Fibroblast of villous mesenchyme (primary cell): ENCODE measurements around the gene ABCA4. TPM values are rescaled to one million over a fixed set of nuclear protein-coding genes. Genes with fewer than 3 reads are reported as not detected.

Experiments
- DNase-seq: peaks from one replicate; pipeline ENCODE4 v3.0.0-alpha.2; 2010; ENCODE audit warnings: low read depth
- H3K4me3 ChIP-seq: 2 replicates; pipeline ENCODE4 v1.5.1; 2011; ENCODE audit warnings: low read depth, mild to moderate bottlenecking, low read length
- CTCF ChIP-seq: IDR thresholded peaks from 2 replicates; pipeline ENCODE4 v1.5.1; 2012; ENCODE audit warnings: low read depth, mild to moderate bottlenecking, low read length; ENCODE audit not compliant: insufficient read depth
- total RNA-seq: library from RNA; depleted of rRNA; stranded (reverse); fragments of >200 nt; gene quantifications from 2 replicates; pipeline ENCODE4 v1.2.3, GENCODE V29; 2012

ABCA4 gene
- total RNA-seq, 1 donor: 0.43 TPM

DNA sequence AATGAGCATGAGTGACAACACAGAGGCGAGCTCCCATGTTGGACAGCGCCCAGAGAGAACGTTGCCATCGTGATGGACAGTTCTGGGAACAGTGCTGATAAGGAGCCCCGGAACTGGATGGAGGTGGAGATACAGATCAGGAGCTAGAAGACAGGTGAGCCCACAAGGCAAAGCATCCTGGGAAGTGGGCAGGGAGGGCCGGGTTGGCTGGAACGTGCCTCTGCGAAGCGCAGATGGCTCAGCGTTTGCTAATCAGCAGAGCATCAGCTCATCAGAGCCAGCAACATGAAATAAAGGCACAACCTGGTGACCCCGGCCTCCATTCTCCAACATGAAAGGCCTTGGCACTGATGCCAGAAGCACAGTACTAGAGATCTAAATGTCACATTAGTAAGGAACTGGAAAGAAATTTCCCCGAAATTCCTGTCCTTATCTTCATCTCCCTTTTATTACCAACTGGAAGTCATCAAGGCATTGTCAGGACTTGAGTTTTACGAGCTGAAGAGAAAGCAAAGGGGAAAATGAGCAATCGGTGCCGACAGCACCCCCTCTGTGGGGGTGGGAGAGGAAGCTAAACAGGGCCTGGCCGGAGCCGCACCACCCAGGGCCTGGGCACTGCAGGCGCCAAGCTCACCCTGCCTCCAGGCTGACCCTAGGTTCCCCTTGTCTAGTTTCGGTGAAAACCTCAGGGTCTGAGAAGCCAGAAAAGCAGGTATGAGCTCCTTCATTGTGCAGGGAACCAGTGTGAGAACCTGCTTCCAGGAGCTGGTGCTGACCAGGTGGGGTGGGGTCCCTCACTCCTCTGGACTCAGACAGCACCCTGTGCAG lies 19.9 kb downstream of the ABCA4 start:
- TF ChIP-seq CTCF: no peak
- H3K4me3 ChIP-seq: no peak overlapping the region
- DNase-seq: peak; percentile 88

GRCh38 chr1:94100129-94100784 lies 20.7 kb downstream of the ABCA4 start:
- no peak for TF ChIP-seq CTCF
- DNase-seq: no peak
- no peak overlapping the region for H3K4me3 ChIP-seq

DNA sequence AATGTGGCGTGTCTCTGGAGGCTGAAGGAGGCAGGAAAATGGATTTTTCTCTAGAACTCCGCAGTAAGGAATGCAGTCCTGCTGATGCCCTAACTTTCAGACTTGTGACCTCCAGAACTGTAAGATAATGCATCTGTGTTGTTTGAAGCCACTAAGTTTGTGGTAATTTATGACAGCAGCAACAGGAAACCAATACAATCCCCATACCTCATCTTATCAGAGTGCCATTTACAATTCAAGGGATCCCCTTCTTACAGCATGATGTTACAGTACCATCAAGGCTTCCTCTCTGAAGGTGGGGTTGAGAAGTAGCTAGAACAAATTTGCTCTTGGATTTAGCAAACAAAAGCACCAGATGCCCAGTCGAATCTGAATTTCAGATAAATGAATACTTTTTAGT lies 21.6 kb downstream of the ABCA4 start:
- no peak for DNase-seq
- TF ChIP-seq CTCF: no peak

GRCh38 chr1:94098585-94099111 lies 22.3 kb downstream of the ABCA4 start:
- no peak for DNase-seq
- no peak for TF ChIP-seq CTCF

More for the DNA sequence above, 21.6 kb downstream of the ABCA4 start:
- H3K4me3 ChIP-seq: no peak overlapping the region

GRCh38 chr1:94096797-94097549 lies 24.0 kb downstream of the ABCA4 start:
- no peak overlapping the region for H3K4me3 ChIP-seq
- DNase-seq: peak; percentile 84
- no peak for TF ChIP-seq CTCF

More at GRCh38 chr1:94098585-94099111, 22.3 kb downstream of the ABCA4 start:
- no peak overlapping the region for H3K4me3 ChIP-seq

GRCh38 chr1:94095744-94096469 lies 25.0 kb downstream of the ABCA4 start:
- H3K4me3 ChIP-seq: no peak overlapping the region
- no peak for TF ChIP-seq CTCF
- peak; percentile 25 for DNase-seq
